SK-N-SH (cell line): ENCODE results near the gene BCAS3. TPM values are rescaled to one million over a fixed set of nuclear protein-coding genes. Genes with fewer than 3 reads are reported as not detected.

ENCODE experiments used
- CTCF ChIA-PET: fragments of 300-600, 350-600 bp; formaldehyde crosslinking; extraction: SDS; loops from one replicate; lab custom pipeline; 2021; lab: Yijun Ruan, JAX
- POLR2A ChIA-PET: fragments of 350-600 bp; sonication (Branson Sonifier 250); formaldehyde crosslinking; extraction: SDS; loops from one replicate; lab custom pipeline; 2020; ENCODE audit warnings: antibody characterized with exemption, inconsistent platforms; lab: Yijun Ruan, JAX
- DNase-seq: peaks from one replicate; pipeline ENCODE4 v3.0.0; 2012
- H2AFZ ChIP-seq: fragments of 200-600 bp; sonication (generic); 2 replicates; pipeline ENCODE4 v1.8.1; 2016; ENCODE audit warnings: antibody characterized with exemption, mild to moderate bottlenecking, low read depth
- H3F3A ChIP-seq: fragments of 200-600 bp; sonication (generic); replicated peaks from 2 replicates; pipeline ENCODE3; 2016; ENCODE audit warnings: antibody characterized with exemption, mild to moderate bottlenecking; ENCODE audit not compliant: insufficient read depth
- H3K27ac ChIP-seq, 2 experiments: fragments of 200-500 bp in 1 of 2; fragments of 200-600 bp in 1 of 2; sonication (Bioruptor generic) in 1 of 2; sonication (generic), shearing (Covaris generic) in 1 of 2; 2 replicates each; pipeline versions ENCODE4 v1.5.1 to v1.6.1; 2014 to 2016; ENCODE audit warnings: low read depth in 2 of 2, inconsistent platforms in 1 of 2, low read length in 1 of 2, mild to moderate bottlenecking in 1 of 2, mixed read lengths in 1 of 2
- H3K27me3 ChIP-seq: fragments of 200-600 bp; sonication (generic), shearing (Covaris generic); 2 replicates; pipeline ENCODE4 v1.6.1; 2016; ENCODE audit warnings: mixed run types; ENCODE audit not compliant: insufficient read depth
- H3K36me3 ChIP-seq, 2 experiments: fragments of 200-500 bp in 1 of 2; fragments of 200-600 bp in 1 of 2; sonication (Bioruptor generic) in 1 of 2; sonication (generic) in 1 of 2; replicated peaks in 1 of 2; 2 replicates each; pipeline versions ENCODE3 to v1.5.1; 2014 to 2016; ENCODE audit warnings: low read length in 1 of 2, mild to moderate bottlenecking in 1 of 2; ENCODE audit not compliant: insufficient read depth in 2 of 2, control insufficient read depth in 1 of 2
- H3K4me1 ChIP-seq, 2 experiments: fragments of 200-500 bp in 1 of 2; fragments of 200-600 bp in 1 of 2; sonication (Bioruptor generic) in 1 of 2; sonication (generic), shearing (Covaris generic) in 1 of 2; 2 replicates each; pipeline versions ENCODE4 v1.5.1 to v1.6.1; 2014 to 2016; ENCODE audit warnings: low read depth in 1 of 2, low read length in 1 of 2, mixed run types in 1 of 2; ENCODE audit not compliant: insufficient read depth in 2 of 2, control insufficient read depth in 1 of 2
- H3K4me2 ChIP-seq: fragments of 200-600 bp; sonication (generic), shearing (Covaris generic); 2 replicates; pipeline ENCODE4 v1.6.1; 2017; ENCODE audit warnings: mixed run types
- H3K4me3 ChIP-seq, 2 experiments: fragments of 200-500 bp in 1 of 2; fragments of 200-600 bp in 1 of 2; sonication (Bioruptor generic) in 1 of 2; sonication (generic), shearing (Covaris generic) in 1 of 2; 2 replicates each; pipeline versions ENCODE4 v1.5.1 to v1.8.1; 2014 to 2016; ENCODE audit warnings: low read depth in 2 of 2, inconsistent platforms in 1 of 2, low read length in 1 of 2, mild to moderate bottlenecking in 1 of 2, mixed read lengths in 1 of 2, moderate library complexity in 1 of 2
- H3K79me2 ChIP-seq: fragments of 200-600 bp; sonication (generic); 2 replicates; pipeline ENCODE4 v1.8.1; 2017; ENCODE audit warnings: mild to moderate bottlenecking; ENCODE audit not compliant: insufficient read depth
- H3K9ac ChIP-seq: fragments of 200-600 bp; sonication (generic); 2 replicates; pipeline ENCODE4 v1.6.1; 2017; ENCODE audit warnings: mixed run types
- H3K9me2 ChIP-seq: fragments of 200-600 bp; sonication (generic); 2 replicates; pipeline ENCODE4 v1.6.1; 2017; ENCODE audit warnings: mixed run types
- H3K9me3 ChIP-seq: fragments of 200-600 bp; sonication (generic); 2 replicates; pipeline ENCODE4 v1.6.1; 2017; ENCODE audit warnings: mixed run types, mild to moderate bottlenecking, moderate library complexity
- H4K20me1 ChIP-seq: fragments of 200-600 bp; sonication (generic); 2 replicates; pipeline ENCODE4 v1.6.1; 2017; ENCODE audit warnings: mild to moderate bottlenecking, mixed run types; ENCODE audit not compliant: insufficient read depth
- CTCF ChIP-seq: fragments of 200-600 bp; sonication (generic); IDR thresholded peaks from 2 replicates; pipeline ENCODE4 v1.6.1; 2017; ENCODE audit warnings: antibody characterized with exemption, mild to moderate bottlenecking, moderate library complexity
- ELF1 ChIP-seq: IDR thresholded peaks from 2 replicates; pipeline ENCODE4 v1.4.0; 2012
- IRF3 ChIP-seq: fragments of 150-350 bp; IDR thresholded peaks from 2 replicates; pipeline ENCODE4 v1.6.1; 2016; ENCODE audit warnings: mild to moderate bottlenecking, low read depth, low read length
- JUND ChIP-seq: IDR thresholded peaks from 2 replicates; pipeline ENCODE4 v1.4.0; 2012
- MXI1 ChIP-seq: IDR thresholded peaks from 2 replicates; pipeline ENCODE4 v1.6.1; 2012; ENCODE audit warnings: mild to moderate bottlenecking, low read depth, low read length, improper control_type of control experiment
- NFIC ChIP-seq: IDR thresholded peaks from 2 replicates; pipeline ENCODE4 v1.4.0; 2012; ENCODE audit warnings: borderline replicate concordance
- RAD21 ChIP-seq: IDR thresholded peaks from 2 replicates; pipeline ENCODE4 v1.6.1; 2012; ENCODE audit warnings: mild to moderate bottlenecking, low read length
- RCOR1 ChIP-seq: fragments of 150-350 bp; IDR thresholded peaks from 2 replicates; pipeline ENCODE4 v1.6.1; 2017; ENCODE audit warnings: antibody characterized with exemption, low read length
- RFX5 ChIP-seq: IDR thresholded peaks from 2 replicates; pipeline ENCODE4 v1.6.1; 2012; ENCODE audit warnings: mild to moderate bottlenecking, improper control_type of control experiment, low read length
- RXRA ChIP-seq: IDR thresholded peaks from 2 replicates; pipeline ENCODE4 v1.4.0; 2012; ENCODE audit warnings: low read depth, mild to moderate bottlenecking, borderline replicate concordance
- SMC3 ChIP-seq: IDR thresholded peaks from 2 replicates; pipeline ENCODE4 v1.6.1; 2012; ENCODE audit warnings: low read depth, low read length, improper control_type of control experiment
- TAF1 ChIP-seq: IDR thresholded peaks from 2 replicates; pipeline ENCODE4 v1.6.1; 2012; ENCODE audit warnings: low read depth, mild to moderate bottlenecking, low read length, moderate library complexity, borderline replicate concordance
- USF1 ChIP-seq: IDR thresholded peaks from 2 replicates; pipeline ENCODE4 v1.4.0; 2012; ENCODE audit warnings: low read depth, borderline replicate concordance
- YY1 ChIP-seq: IDR thresholded peaks from 2 replicates; pipeline ENCODE4 v1.4.0; 2012; ENCODE audit warnings: low read depth, mild to moderate bottlenecking
- WGBS: methylation state at CpG from one replicate; pipeline ENCODE4 v1.1.6; 2017; ENCODE audit warnings: low lambda C conversion rate; 5-methylcytosine and 5-hydroxymethylcytosine counted together
- polyA plus RNA-seq, 3 experiments: library from polyadenylated mRNA; depleted of rRNA; stranded (reverse); fragments of >200 nt; gene quantifications; 2 replicates each; pipeline ENCODE4 v1.2.3, GENCODE V29; 2012
- TF ChIP-seq, protein P1 (sequence below): IDR thresholded peaks from 2 replicates; pipeline ENCODE4; 2012

BCAS3 gene
- polyA plus RNA-seq, 1 of the 3 experiments (the other 2 are of a cell fraction): 5.9 TPM

GRCh38 chr17:61070649-61071048 is 393.0 kb downstream of the BCAS3 start:
- Histone ChIP-seq H3K27ac (no peak overlapping the region), H3K9me2 (no peaks in the 10 kb centered on the region), H3K27me3 (no peaks in the 10 kb centered on the region), H3K9ac (no peak overlapping the region), H3K9me3 (no peaks in the 10 kb centered on the region), H3K4me1 (peaks cover 16 to 21% of the 10 kb centered on the region in 2 experiments; a peak in 3 of 4 replicates), H3K36me3 (no peaks in the 10 kb centered on the region), H4K20me1 (no peaks in the 10 kb centered on the region), H3K4me2 (no peak overlapping the region), H3K79me2 (no peaks in the 10 kb centered on the region), H3K4me3 (no peak overlapping the region), H2AFZ (no peak overlapping the region), H3F3A (peaks cover 8% of the 10 kb centered on the region)
- TF ChIP-seq USF1 (no peak), RAD21 (no peak)
- TF ChIP-seq, protein P1, sequence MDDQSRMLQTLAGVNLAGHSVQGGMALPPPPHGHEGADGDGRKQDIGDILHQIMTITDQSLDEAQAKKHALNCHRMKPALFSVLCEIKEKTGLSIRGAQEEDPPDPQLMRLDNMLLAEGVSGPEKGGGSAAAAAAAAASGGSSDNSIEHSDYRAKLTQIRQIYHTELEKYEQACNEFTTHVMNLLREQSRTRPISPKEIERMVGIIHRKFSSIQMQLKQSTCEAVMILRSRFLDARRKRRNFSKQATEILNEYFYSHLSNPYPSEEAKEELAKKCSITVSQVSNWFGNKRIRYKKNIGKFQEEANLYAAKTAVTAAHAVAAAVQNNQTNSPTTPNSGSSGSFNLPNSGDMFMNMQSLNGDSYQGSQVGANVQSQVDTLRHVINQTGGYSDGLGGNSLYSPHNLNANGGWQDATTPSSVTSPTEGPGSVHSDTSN: no peak
- 97% methylated on average over 1 of the region's 1 CpG for WGBS
- ChIA-PET CTCF (interaction anchor here (0.6 to 1.7 kb wide), 3 partner anchors 15 to 342 kb away, joined by 3 to 6 read pairs (median 3); no protein-coding TSS in a partner anchor), POLR2A (no interaction called here)
- DNase-seq: no peak

DNA sequence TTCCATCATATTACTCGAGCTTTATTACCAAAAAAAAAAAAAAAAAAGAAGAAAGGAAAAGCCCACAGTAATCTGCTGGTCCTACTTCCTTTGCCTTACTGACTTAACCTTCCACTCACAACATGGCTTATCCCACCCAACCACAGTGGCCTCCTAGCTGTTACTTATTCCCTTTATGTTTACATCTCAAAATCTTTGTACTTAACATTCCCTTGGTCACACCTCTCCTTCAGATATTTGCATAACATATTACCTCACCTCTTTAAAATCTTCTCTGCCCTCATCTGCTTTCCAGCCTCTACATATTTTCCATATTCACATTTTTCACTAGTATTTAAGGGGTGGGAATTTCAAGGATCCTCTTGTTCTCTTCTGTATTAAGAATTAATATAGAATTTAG is 395.0 kb downstream of the BCAS3 start:
- WGBS: 55% methylated on average over 1 of the region's 1 CpG
- TF ChIP-seq JUND (no peak), RCOR1 (no peak), CTCF (no peak), IRF3 (no peak), USF1 (no peak), ELF1 (no peak), TAF1 (no peak), RAD21 (no peak), MXI1 (no peak), YY1 (no peak), NFIC (no peak), RXRA (no peak), SMC3 (no peak), RFX5 (no peak)
- Histone ChIP-seq H3K4me1 (peaks cover 11 to 16% of the 10 kb centered on the region in 2 experiments; a peak in 3 of 4 replicates), H3K4me2 (no peak overlapping the region), H2AFZ (no peak overlapping the region), H4K20me1 (no peaks in the 10 kb centered on the region), H3K4me3 (no peak overlapping the region), H3F3A (peaks cover 6% of the 10 kb centered on the region), H3K9me3 (no peaks in the 10 kb centered on the region), H3K27ac (no peak overlapping the region), H3K27me3 (no peaks in the 10 kb centered on the region), H3K9me2 (no peaks in the 10 kb centered on the region), H3K79me2 (no peaks in the 10 kb centered on the region), H3K9ac (no peak overlapping the region), H3K36me3 (no peaks in the 10 kb centered on the region)
- no peak for DNase-seq
- POLR2A ChIA-PET: no interaction called here
- CTCF ChIA-PET: interaction anchor here (1.0 kb wide), 1 partner anchor 9 kb away, joined by 3 read pairs; no protein-coding TSS in a partner anchor
